HUES6 (cell line): Measurements from ENCODE around the gene KDM4C.
A peak's percentile ranks its signal among the peaks of the same experiment; 100 is the strongest.

Experiments
- H3K27ac ChIP-seq: 2 replicates; pipeline ENCODE4 v1.7.0; 2013; ENCODE audit warnings: low read depth, mild to moderate bottlenecking, low read length, inconsistent platforms
- H3K27me3 ChIP-seq: 2 replicates; pipeline ENCODE4 v1.6.1; 2013; ENCODE audit warnings: low read length; ENCODE audit not compliant: control insufficient read depth, insufficient read depth
- H3K36me3 ChIP-seq: 2 replicates; pipeline ENCODE4 v1.6.1; 2013; ENCODE audit warnings: low read length; ENCODE audit not compliant: control insufficient read depth, insufficient read depth
- H3K4me1 ChIP-seq: 2 replicates; pipeline ENCODE4 v1.6.1; 2013; ENCODE audit warnings: low read length; ENCODE audit not compliant: control insufficient read depth, insufficient read depth
- H3K4me3 ChIP-seq: 2 replicates; pipeline ENCODE4 v1.5.1; 2013; ENCODE audit warnings: low read depth, low read length
- H3K9ac ChIP-seq: one replicate; pipeline ENCODE4 v1.6.1; 2013; ENCODE audit warnings: mild to moderate bottlenecking, low read length
- H3K9me3 ChIP-seq: 2 replicates; pipeline ENCODE4 v1.6.1; 2013; ENCODE audit warnings: low read depth, low read length; ENCODE audit not compliant: control insufficient read depth, insufficient read depth

The KDM4C gene

GRCh38 chr9:6864102-6864501 is 106.3 kb downstream of the KDM4C start:
- no peak overlapping the region for H3K9ac ChIP-seq
- peaks cover 10% of the 10 kb centered on the region for H3K9me3 ChIP-seq
- H3K4me3 ChIP-seq = no peak overlapping the region
- no peaks in the 10 kb centered on the region for H3K27me3 ChIP-seq
- H3K27ac ChIP-seq = no peak overlapping the region
- H3K4me1 ChIP-seq = peaks cover 10% of the 10 kb centered on the region
- no peaks in the 10 kb centered on the region; the same call in 1 of the 2 replicates for H3K36me3 ChIP-seq

- Histone ChIP-seq H3K9me3 (no peaks in the 10 kb centered on the region; the same call in 1 of the 2 replicates), H3K9ac (no peak overlapping the region), H3K27me3 (no peaks in the 10 kb centered on the region), H3K27ac (0 out of 2 replicates have a peak overlapping the region, but pooled peaks have one; percentile 20), H3K4me1 (peaks cover 30% of the 10 kb centered on the region), H3K4me3 (no peak overlapping the region), H3K36me3 (no peaks in the 10 kb centered on the region)
These were observed 111.5 kb downstream of the KDM4C start for GRCh38 chr9:6869081-6869948.

GRCh38 chr9:6870149-6870548 is 112.4 kb downstream of the KDM4C start:
- H3K27ac ChIP-seq = no peak overlapping the region
- no peak overlapping the region for H3K4me3 ChIP-seq
- no peaks in the 10 kb centered on the region for H3K9me3 ChIP-seq
- no peaks in the 10 kb centered on the region for H3K36me3 ChIP-seq
- no peak overlapping the region for H3K9ac ChIP-seq
- H3K4me1 ChIP-seq = peaks cover 30% of the 10 kb centered on the region
- no peaks in the 10 kb centered on the region for H3K27me3 ChIP-seq

- H3K9me3 ChIP-seq = no peaks in the 10 kb centered on the region
- no peak overlapping the region for H3K4me3 ChIP-seq
- no peaks in the 10 kb centered on the region for H3K36me3 ChIP-seq
- no peak overlapping the region for H3K27ac ChIP-seq
- H3K9ac ChIP-seq = no peak overlapping the region
- H3K4me1 ChIP-seq = peaks cover 30% of the 10 kb centered on the region
- no peaks in the 10 kb centered on the region for H3K27me3 ChIP-seq
These were observed 113.1 kb downstream of the KDM4C start for GRCh38 chr9:6870650-6871477.

GRCh38 chr9:6873857-6874256 is 116.1 kb downstream of the KDM4C start:
- Histone ChIP-seq H3K27me3 (no peaks in the 10 kb centered on the region), H3K36me3 (no peaks in the 10 kb centered on the region), H3K9ac (no peak overlapping the region), H3K4me1 (peaks cover 22% of the 10 kb centered on the region), H3K9me3 (no peaks in the 10 kb centered on the region), H3K27ac (no peak overlapping the region), H3K4me3 (no peak overlapping the region)

- Histone ChIP-seq H3K4me3 (no peak overlapping the region), H3K9me3 (no peaks in the 10 kb centered on the region), H3K27ac (no peak overlapping the region), H3K4me1 (no peaks in the 10 kb centered on the region), H3K27me3 (no peaks in the 10 kb centered on the region), H3K9ac (no peak overlapping the region), H3K36me3 (no peaks in the 10 kb centered on the region)
These were observed 118.6 kb downstream of the KDM4C start for GRCh38 chr9:6876195-6876894.

GRCh38 chr9:6877671-6878161 is 119.9 kb downstream of the KDM4C start:
- no peaks in the 10 kb centered on the region for H3K27me3 ChIP-seq
- no peak overlapping the region for H3K27ac ChIP-seq
- H3K9me3 ChIP-seq = no peaks in the 10 kb centered on the region
- no peaks in the 10 kb centered on the region for H3K4me1 ChIP-seq
- no peak overlapping the region for H3K4me3 ChIP-seq
- no peaks in the 10 kb centered on the region for H3K36me3 ChIP-seq
- no peak overlapping the region for H3K9ac ChIP-seq

GRCh38 chr9:6880626-6881025 is 122.9 kb downstream of the KDM4C start:
- H3K27me3 ChIP-seq = no peaks in the 10 kb centered on the region
- H3K36me3 ChIP-seq = no peaks in the 10 kb centered on the region
- no peak overlapping the region for H3K9ac ChIP-seq
- no peaks in the 10 kb centered on the region for H3K9me3 ChIP-seq
- H3K4me1 ChIP-seq = no peaks in the 10 kb centered on the region
- H3K4me3 ChIP-seq = no peak overlapping the region
- no peak overlapping the region for H3K27ac ChIP-seq

- no peaks in the 10 kb centered on the region for H3K4me1 ChIP-seq
- H3K9me3 ChIP-seq = no peaks in the 10 kb centered on the region
- H3K9ac ChIP-seq = no peak overlapping the region
- H3K27me3 ChIP-seq = no peaks in the 10 kb centered on the region
- peaks cover 3% of the 10 kb centered on the region; the same call in 1 of the 2 replicates for H3K36me3 ChIP-seq
- H3K4me3 ChIP-seq = no peak overlapping the region
- H3K27ac ChIP-seq = no peak overlapping the region
These were observed 126.3 kb downstream of the KDM4C start for GRCh38 chr9:6884101-6884500.

GRCh38 chr9:6884990-6885389 is 127.2 kb downstream of the KDM4C start:
- Histone ChIP-seq H3K4me3 (no peak overlapping the region), H3K27me3 (no peaks in the 10 kb centered on the region), H3K9me3 (no peaks in the 10 kb centered on the region), H3K4me1 (no peaks in the 10 kb centered on the region), H3K36me3 (peaks cover 3% of the 10 kb centered on the region; the same call in 1 of the 2 replicates), H3K27ac (no peak overlapping the region), H3K9ac (no peak overlapping the region)
